Measurements from ENCODE around the gene PSRC1.

Gene PSRC1

GRCh38 chr1:109256971-109257681 is 25.8 kb downstream of the PSRC1 start:
- DNase-seq = no peak

GRCh38 chr1:109256085-109256484 is 26.9 kb downstream of the PSRC1 start:
- DNase-seq = no peak

GRCh38 chr1:109255678-109256077 is 27.3 kb downstream of the PSRC1 start:
- DNase-seq = no peak

DNA sequence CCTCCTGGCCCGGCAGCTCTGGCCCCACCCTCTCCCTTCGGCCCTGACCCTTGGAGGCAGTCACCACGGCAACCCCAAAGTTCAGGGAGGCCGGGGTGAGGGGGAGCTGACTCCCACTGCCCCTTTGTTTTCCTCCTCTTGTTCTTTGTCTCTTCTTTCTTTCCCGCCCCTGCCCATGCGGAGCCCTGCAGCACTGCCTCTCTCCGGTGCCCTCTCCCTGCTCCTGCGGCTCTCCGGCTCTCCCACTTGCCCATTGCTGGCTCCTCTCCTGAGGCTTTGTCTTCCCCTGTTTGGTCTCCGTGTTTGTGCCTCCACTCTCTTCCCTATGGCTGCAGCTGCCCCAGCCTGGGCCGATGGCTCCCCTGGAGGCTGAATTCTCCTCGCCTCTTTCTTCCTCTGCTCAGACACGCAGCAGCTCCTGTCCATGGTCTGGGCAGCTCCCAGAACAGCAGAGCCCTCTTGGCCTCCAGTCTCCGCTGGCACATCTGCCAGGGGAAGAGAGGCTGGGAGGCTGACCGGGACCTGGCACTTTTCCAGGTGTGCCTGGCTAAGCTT is 27.8 kb downstream of the PSRC1 start:
- DNase-seq = no peak

DNA sequence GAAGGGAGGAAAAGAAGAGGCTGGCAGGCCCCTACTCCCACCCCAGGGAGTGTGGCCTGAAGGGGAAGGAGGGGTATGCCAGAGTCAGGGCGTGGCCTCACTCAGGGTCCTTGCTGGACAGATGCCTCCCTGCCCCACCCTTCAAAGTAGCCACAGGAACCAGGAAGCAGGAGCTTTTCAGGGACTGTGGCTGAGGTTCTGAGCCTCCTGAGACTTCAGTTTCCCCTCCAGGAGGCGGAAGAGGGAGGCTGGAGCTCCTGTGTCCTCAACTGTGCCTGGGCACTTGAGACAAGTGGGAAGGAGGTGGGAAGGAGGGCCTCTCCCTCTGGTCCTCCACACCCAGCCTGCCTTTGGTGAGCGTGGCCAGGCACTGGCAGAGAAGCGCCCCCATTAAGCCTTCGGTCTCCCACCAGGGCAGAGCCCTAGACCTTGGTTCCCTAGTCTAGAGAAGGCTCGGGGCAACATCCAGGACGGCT is 28.3 kb downstream of the PSRC1 start:
- no peak for DNase-seq

DNA sequence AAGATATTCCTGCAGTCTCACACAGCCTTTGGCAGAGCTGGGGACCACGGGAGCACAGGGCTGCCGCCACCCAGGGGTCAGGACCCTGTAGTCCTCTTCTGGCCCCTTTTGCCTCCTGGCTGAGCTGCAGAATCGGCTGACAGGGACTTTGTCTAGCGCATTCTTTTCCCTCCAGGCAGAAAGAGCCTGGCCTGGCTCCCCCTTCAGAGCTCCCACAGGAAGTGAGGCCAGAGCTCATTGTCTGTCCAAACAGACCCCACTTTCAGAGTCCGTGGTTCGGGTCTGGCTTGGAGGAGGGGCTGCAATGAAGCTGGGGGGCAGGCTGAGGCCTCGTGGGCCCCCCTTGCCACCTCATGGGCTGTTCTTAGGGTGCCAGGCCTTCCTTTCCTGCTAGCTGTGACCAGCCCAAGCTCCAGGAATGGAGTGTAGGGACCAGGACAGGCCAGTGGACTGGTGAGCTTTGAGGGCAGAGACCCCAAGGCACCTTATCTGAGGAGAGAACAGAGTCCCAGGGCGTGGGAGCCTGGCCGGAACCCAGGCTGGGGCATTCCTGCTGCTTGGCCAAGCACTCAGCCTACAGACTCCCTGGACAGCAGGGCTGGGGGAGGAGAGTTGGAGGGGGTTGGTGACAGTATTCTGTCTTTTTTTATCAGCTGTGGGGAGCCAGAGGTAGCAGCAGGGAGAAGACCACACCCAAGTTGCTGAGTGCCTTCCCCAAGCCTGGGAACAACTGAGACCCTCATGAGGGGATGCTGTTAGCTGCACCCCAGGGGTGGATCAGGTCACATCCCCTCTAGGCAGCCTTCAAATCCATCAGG is 28.9 kb downstream of the PSRC1 start:
- DNase-seq = no peak

- DNase-seq = peak; percentile 78
These were observed 29.8 kb downstream of the PSRC1 start for GRCh38 chr1:109252893-109253802.

GRCh38 chr1:109252167-109252892 is 30.6 kb downstream of the PSRC1 start:
- DNase-seq = no peak

DNA sequence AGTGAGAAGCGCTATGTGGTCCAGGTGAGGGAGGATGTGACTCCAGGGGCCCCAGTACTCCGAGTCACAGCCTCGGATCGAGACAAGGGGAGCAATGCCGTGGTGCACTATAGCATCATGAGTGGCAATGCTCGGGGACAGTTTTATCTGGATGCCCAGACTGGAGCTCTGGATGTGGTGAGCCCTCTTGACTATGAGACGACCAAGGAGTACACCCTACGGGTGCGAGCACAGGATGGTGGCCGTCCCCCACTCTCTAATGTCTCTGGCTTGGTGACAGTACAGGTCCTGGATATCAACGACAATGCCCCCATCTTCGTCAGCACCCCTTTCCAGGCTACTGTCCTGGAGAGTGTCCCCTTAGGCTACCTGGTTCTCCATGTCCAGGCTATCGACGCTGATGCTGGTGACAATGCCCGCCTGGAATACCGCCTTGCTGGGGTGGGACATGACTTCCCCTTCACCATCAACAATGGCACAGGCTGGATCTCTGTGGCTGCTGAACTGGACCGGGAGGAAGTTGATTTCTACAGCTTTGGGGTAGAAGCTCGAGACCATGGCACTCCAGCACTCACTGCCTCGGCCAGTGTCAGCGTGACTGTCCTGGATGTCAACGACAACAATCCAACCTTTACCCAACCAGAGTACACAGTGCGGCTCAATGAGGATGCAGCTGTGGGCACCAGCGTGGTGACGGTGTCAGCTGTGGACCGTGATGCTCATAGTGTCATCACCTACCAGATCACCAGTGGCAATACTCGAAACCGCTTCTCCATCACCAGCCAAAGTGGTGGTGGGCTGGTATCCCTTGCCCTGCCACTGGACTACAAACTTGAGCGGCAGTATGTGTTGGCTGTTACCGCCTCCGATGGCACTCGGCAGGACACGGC is 31.4 kb downstream of the PSRC1 start:
- DNase-seq = no peak

- no peak for DNase-seq
These were observed 32.3 kb downstream of the PSRC1 start for GRCh38 chr1:109250454-109251276.

- DNase-seq = no peak
These were observed 33.1 kb downstream of the PSRC1 start for GRCh38 chr1:109249654-109250401.

- DNase-seq = peak; percentile 52
These were observed 33.9 kb downstream of the PSRC1 start, which contains the start of gene CELSR2 for GRCh38 chr1:109248797-109249629. TSS of gene CELSR2 (plus strand) at chr1:109249539. CDS start at chr1:109250080, 541 bp downstream.

DNA sequence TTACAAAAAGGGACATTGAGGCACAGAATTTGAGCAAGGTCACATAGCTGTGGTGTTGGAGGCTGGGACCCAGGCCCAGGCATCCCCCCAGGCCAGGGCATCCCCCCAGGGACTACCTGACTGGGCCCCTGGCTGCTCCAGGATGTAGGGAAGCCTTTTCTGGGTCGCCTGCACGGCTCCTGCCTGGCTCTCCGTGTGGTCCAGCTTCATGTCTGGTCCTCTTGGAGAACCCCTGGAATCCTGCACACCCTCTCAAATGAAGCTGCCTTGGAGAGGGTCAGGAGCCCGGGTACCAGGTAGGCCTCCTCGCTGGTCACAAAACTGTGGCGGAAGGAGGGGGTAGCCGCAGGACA is 34.5 kb downstream of the PSRC1 start:
- DNase-seq = no peak

DNA sequence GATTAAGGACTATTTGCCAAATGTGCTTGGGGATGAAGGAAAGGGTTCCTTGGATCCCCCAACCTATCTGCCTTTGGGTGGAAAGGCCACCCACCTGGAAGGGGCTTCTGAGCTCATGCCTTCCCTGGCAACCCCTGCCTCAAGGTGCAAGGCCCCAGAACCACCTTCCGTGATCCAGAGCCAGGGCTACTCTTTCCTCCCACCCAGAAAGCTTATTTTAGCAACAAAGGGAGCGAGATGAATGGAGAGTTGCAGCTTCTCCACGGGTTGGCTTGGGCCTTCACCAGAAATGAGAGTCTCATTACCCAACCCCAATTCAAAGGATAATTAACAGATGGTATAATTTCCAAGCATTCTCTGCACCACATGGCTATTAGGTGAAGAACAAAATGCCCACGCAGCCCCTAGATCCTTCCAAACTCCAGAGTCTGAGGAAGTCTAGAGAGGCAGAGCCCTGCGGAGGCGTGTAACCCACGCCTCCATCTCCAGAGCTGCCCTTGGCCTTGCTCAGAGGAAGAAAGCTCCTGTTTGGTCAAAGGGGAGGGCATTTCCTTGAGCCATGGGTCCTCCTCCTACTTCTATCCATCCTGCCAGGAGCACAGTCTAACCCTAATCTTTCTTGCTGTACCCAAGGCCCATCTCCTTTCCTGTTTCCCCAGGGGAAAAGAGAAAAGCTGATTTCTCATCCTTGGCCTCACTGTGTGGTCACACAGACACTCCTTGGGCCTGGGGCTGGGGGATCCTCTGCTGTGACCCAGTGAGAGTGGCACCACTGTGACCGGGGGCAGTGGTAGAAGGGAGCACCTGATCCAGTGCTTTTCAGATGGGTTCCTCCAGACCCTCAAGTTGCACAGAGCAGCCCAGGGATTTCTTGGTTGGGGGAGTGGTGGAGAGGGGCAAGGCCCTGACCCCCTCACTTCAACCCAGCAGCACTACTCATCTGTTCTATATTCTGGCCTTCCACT is 35.3 kb downstream of the PSRC1 start:
- DNase-seq = no peak

DNA sequence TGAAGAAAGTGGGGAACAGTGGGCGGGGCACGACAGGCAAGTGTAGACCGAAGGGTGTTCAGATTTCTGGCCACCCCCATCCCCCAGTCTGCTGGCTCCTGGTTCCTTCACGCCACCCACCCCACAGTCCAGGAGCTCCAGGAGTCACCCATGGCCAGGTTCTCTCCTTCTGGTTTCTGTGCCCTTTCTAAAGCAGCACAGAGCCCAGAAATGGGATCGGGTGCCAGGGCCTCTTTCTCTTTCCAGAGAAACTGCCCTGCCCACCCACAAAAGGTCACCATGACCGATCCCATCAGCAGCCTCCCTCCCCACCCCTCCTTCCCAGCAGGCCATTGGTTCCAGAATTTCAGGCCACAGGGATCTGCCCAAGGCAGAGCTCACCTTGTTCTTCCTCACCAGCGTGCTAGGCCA is 36.8 kb downstream of the PSRC1 start:
- no peak for DNase-seq

GRCh38 chr1:109243860-109244552 is 38.9 kb downstream of the PSRC1 start:
- DNase-seq = peak; percentile 4
